ENCODE results near the gene DHFR. TPM values are rescaled to one million over a fixed set of nuclear protein-coding genes. Genes with fewer than 3 reads are reported as not detected.

The DHFR gene
- total and polyA plus RNA-seq, 2 donors (not counting 1 experiment from before 2014, with no cell fraction given), result 8.5 to 12.6 TPM

GRCh38 chr5:80600943-80601693 is 53.7 kb downstream of the DHFR start:
- no peaks in the 10 kb centered on the region for H4K20me1 ChIP-seq (ENCODE audit: control insufficient read depth, insufficient read depth, low read length, poor library complexity, severe bottlenecking)
- Mint-ChIP-seq H3K4me3 (no peak overlapping the region), H3K27ac (no peak overlapping the region), H3K27me3 (no peaks in the 10 kb centered on the region), H3K9me3 (ENCODE audit: insufficient read depth) (no peaks in the 10 kb centered on the region), H3K4me1 (no peaks in the 10 kb centered on the region)
- no peak for ATAC-seq (ENCODE audit: low read depth)
- no peaks in the 10 kb centered on the region for H3K9me3 ChIP-seq (ENCODE audit: control extremely low read depth in 1 of 3, control insufficient read depth in 2 of 3, insufficient read depth in 1 of 3, low read length in 2 of 3)
- H3K4me3 ChIP-seq (ENCODE audit: control extremely low read depth in 1 of 5, extremely low read depth in 1 of 5, insufficient read depth in 1 of 5, low read depth in 2 of 5, low read length in 4 of 5), result no peak overlapping the region
- CTCF ChIA-PET, result no interaction called here
- H3K36me3 ChIP-seq (replicated peaks in 1 of 2; ENCODE audit: control extremely low read depth in 1 of 2, control insufficient read depth in 1 of 2, extremely low read depth in 1 of 2, insufficient read depth in 2 of 2, low read length in 1 of 2), result no peaks in the 10 kb centered on the region
- no peak overlapping the region for H3K9ac ChIP-seq (ENCODE audit: low read length)
- no peaks in the 10 kb centered on the region for H3K79me2 ChIP-seq (ENCODE audit: control insufficient read depth, insufficient read depth, low read length)
- H3K27me3 ChIP-seq (replicated peaks in 1 of 4; ENCODE audit: control extremely low read depth in 1 of 4, control insufficient read depth in 3 of 4, insufficient read depth in 4 of 4, low read length in 3 of 4), result no peaks in the 10 kb centered on the region
- intact Hi-C loops (cut with micrococcal nuclease), result no loop called here
- POLR2A ChIA-PET, result no interaction called here
- 100% methylated on average over 1 of the region's 2 CpGs for WGBS (ENCODE audit: insufficient coverage)
- TF ChIP-seq EZH2 (IDR thresholded peaks at IDR 0.05; ENCODE audit: borderline replicate concordance, insufficient read depth, low read depth, low read length, poor library complexity, severe bottlenecking) (no peak), CTCF (IDR thresholded peaks at IDR 0.05) (no peak)
- H3K4me1 ChIP-seq (ENCODE audit: control insufficient read depth in 2 of 2, insufficient read depth in 2 of 2, low read length in 2 of 2), result no peaks in the 10 kb centered on the region
- no peak overlapping the region for H2AFZ ChIP-seq (ENCODE audit: insufficient read depth, low read depth, low read length, poor library complexity, severe bottlenecking)
- DNase-seq, result no peak
- no peak overlapping the region for H3K27ac ChIP-seq (ENCODE audit: low read length in 2 of 2)
- H3K4me2 ChIP-seq (replicated peaks; ENCODE audit: low read depth, low read length, poor library complexity, severe bottlenecking), result no peak overlapping the region

GRCh38 chr5:80597500-80597899 is 57.3 kb downstream of the DHFR start:
- ATAC-seq (ENCODE audit: low read depth) (no peak), DNase-seq (no peak)
- no peak overlapping the region for H3K9ac ChIP-seq (ENCODE audit: low read length)
- H3K36me3 ChIP-seq (replicated peaks in 1 of 2; ENCODE audit: control extremely low read depth in 1 of 2, control insufficient read depth in 1 of 2, extremely low read depth in 1 of 2, insufficient read depth in 2 of 2, low read length in 1 of 2), result no peaks in the 10 kb centered on the region
- POLR2A ChIA-PET, result no interaction called here
- H3K9me3 ChIP-seq (ENCODE audit: control extremely low read depth in 1 of 3, control insufficient read depth in 2 of 3, insufficient read depth in 1 of 3, low read length in 2 of 3), result no peaks in the 10 kb centered on the region
- no peak overlapping the region for H3K4me3 Mint-ChIP-seq
- no peaks in the 10 kb centered on the region for H3K4me1 ChIP-seq (ENCODE audit: control insufficient read depth in 2 of 2, insufficient read depth in 2 of 2, low read length in 2 of 2)
- no peaks in the 10 kb centered on the region for H3K27me3 ChIP-seq (replicated peaks in 1 of 4; ENCODE audit: control extremely low read depth in 1 of 4, control insufficient read depth in 3 of 4, insufficient read depth in 4 of 4, low read length in 3 of 4)
- WGBS (ENCODE audit: insufficient coverage), result 100% methylated on average over 1 of the region's 7 CpGs
- H3K4me3 ChIP-seq (ENCODE audit: control extremely low read depth in 1 of 5, extremely low read depth in 1 of 5, insufficient read depth in 1 of 5, low read depth in 2 of 5, low read length in 4 of 5), result no peak overlapping the region
- H2AFZ ChIP-seq (ENCODE audit: insufficient read depth, low read depth, low read length, poor library complexity, severe bottlenecking), result no peak overlapping the region
- no peaks in the 10 kb centered on the region for H3K27me3 Mint-ChIP-seq
- no peak overlapping the region for H3K4me2 ChIP-seq (replicated peaks; ENCODE audit: low read depth, low read length, poor library complexity, severe bottlenecking)
- no peaks in the 10 kb centered on the region for H3K4me1 Mint-ChIP-seq
- H3K27ac ChIP-seq (ENCODE audit: low read length in 2 of 2), result no peak overlapping the region
- H4K20me1 ChIP-seq (ENCODE audit: control insufficient read depth, insufficient read depth, low read length, poor library complexity, severe bottlenecking), result no peaks in the 10 kb centered on the region
- no peaks in the 10 kb centered on the region for H3K79me2 ChIP-seq (ENCODE audit: control insufficient read depth, insufficient read depth, low read length)
- no peak overlapping the region for H3K27ac Mint-ChIP-seq
- intact Hi-C loops (cut with micrococcal nuclease), result no loop called here
- CTCF ChIA-PET, result no interaction called here
- H3K9me3 Mint-ChIP-seq (ENCODE audit: insufficient read depth), result no peaks in the 10 kb centered on the region
- TF ChIP-seq EZH2 (IDR thresholded peaks at IDR 0.05; ENCODE audit: borderline replicate concordance, insufficient read depth, low read depth, low read length, poor library complexity, severe bottlenecking), result no peak
- TF ChIP-seq CTCF (IDR thresholded peaks at IDR 0.05), result no peak

Data from B cell (primary cell).